ENCODE data around the gene CTSE.

DNA sequence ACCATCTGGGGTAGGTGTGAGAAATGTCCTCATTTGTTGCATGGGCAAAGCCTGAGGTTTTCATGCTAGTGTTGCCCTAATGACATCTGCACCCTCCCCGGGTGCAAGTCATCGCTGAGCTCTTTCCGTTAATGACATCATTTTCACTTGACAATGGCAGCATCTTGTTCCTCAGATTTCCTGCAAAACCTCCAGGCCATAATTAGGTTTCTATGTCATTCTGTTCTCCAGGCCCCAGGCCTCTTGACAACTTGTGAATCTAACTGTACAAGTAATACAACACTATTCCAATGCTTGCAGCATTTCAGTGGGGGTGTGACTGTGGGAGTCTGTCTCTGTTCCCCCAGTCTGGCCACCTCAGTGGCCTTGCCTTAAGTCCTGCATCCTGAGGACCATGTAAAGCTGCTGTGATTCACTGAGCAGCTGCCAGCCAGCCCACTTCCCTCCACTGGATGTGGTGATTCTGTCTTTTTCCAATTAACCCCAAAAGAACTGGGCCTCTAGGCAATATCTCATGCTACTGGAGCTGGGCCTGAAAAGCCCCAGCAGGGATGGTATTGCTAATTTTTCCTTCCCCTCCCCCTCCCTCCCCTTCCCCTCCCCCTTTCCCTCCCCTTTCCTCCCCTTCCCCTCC, 43.3 kb downstream of the CTSE start:
- TF ChIP-seq YY1 (IDR thresholded peaks at IDR 0.05; ENCODE audit: insufficient read depth, insufficient read length) (no peak), SUZ12 (IDR thresholded peaks at IDR 0.05; ENCODE audit: extremely low read depth, insufficient read depth, insufficient read length) (no peak)

Measured in NT2/D1 (cell line).